Panc1 (cell line): ENCODE data around the gene HEATR5B. TPM values are rescaled to one million over a fixed set of nuclear protein-coding genes. Genes with fewer than 3 reads are reported as not detected.

Source experiments
- ATAC-seq: fragments of 200-7000 bp; cut with Tn5 transposase; 2 replicates; pipeline ENCODE4 v1.9.1; 2020; ENCODE audit warnings: mild to moderate bottlenecking, moderate library complexity
- BruUV-seq: library from RNA; stranded (reverse); fragments of 400-500 nt; replicated peaks from 2 replicates; lab custom pipeline; 2021; lab: Mats Ljungman, UMichigan
- CTCF ChIA-PET: fragments of 300-600 bp; sonication (Branson Sonifier 250); formaldehyde crosslinking; loops from one replicate; lab custom pipeline; 2022; ENCODE audit warnings: antibody characterized with exemption; lab: Charles Lee
- POLR2A ChIA-PET: fragments of 300-600 bp; sonication (Branson Sonifier 250); formaldehyde crosslinking; loops from one replicate; lab custom pipeline; 2022; ENCODE audit warnings: antibody characterized with exemption; lab: Charles Lee
- DNase-seq: peaks from one replicate; pipeline ENCODE4 v3.0.0-alpha.2; 2010; ENCODE audit warnings: low read depth, low spot score
- H3K27ac ChIP-seq: 2 replicates; pipeline ENCODE4 v1.5.1; 2011; ENCODE audit warnings: mild to moderate bottlenecking, low read length, inconsistent platforms
- H3K27me3 ChIP-seq: fragments of 200-500 bp; sonication (Bioruptor generic); 2 replicates; pipeline ENCODE4 v1.6.0; 2014; ENCODE audit warnings: low read length, inconsistent platforms; ENCODE audit not compliant: control insufficient read depth, insufficient read depth
- H3K36me3 ChIP-seq: fragments of 200-500 bp; sonication (Bioruptor generic); 2 replicates; pipeline ENCODE4 v1.5.1; 2014; ENCODE audit warnings: inconsistent platforms, mild to moderate bottlenecking, low read length, moderate library complexity; ENCODE audit not compliant: control insufficient read depth, insufficient read depth
- H3K4me1 ChIP-seq: 2 replicates; pipeline ENCODE4 v1.5.1; 2011; ENCODE audit warnings: inconsistent platforms, mild to moderate bottlenecking, low read length, moderate library complexity; ENCODE audit not compliant: control insufficient read depth, insufficient read depth
- H3K4me3 ChIP-seq, 2 experiments: 2 replicates each; pipeline ENCODE4 v1.5.1; 2011 to 2012; ENCODE audit warnings: low read depth in 2 of 2, low read length in 2 of 2, mild to moderate bottlenecking in 2 of 2, inconsistent platforms in 1 of 2, moderate library complexity in 1 of 2
- H3K9me3 ChIP-seq: fragments of 200-500 bp; sonication (Bioruptor generic); 2 replicates; pipeline ENCODE4 v1.5.1; 2014; ENCODE audit warnings: low read depth, mild to moderate bottlenecking, inconsistent platforms, low read length, moderate library complexity; ENCODE audit not compliant: control insufficient read depth, insufficient read depth
- POLR2AphosphoS5 ChIP-seq: IDR thresholded peaks from 2 replicates; pipeline ENCODE4 v1.6.1; 2012; ENCODE audit warnings: mild to moderate bottlenecking, low read depth, low read length, moderate library complexity
- SIN3A ChIP-seq: IDR thresholded peaks from 2 replicates; pipeline ENCODE4 v1.6.1; 2012; ENCODE audit warnings: low read depth, mild to moderate bottlenecking, low read length, moderate library complexity, borderline replicate concordance; ENCODE audit not compliant: insufficient read depth
- TCF7L2 ChIP-seq: IDR thresholded peaks from 2 replicates; pipeline ENCODE4 v1.6.1; 2011; ENCODE audit warnings: mild to moderate bottlenecking, low read depth, low read length, inconsistent platforms
- in situ Hi-C: cut with HindIII; loops from 2 replicates; pipeline ENCODE4 v1.10.0; 2016; ENCODE audit warnings: low sequenced_read_pairs, low pct_unique_long_range_greater_than_20kb
- intact Hi-C: fragments of 100-400 bp; cut with micrococcal nuclease; formaldehyde crosslinking; loops from one replicate; pipeline ENCODE4 v1.10.0; 2022; ENCODE audit not compliant: unreplicated experiment
- total RNA-seq: library from RNA; stranded (reverse); gene quantifications from one replicate; pipeline ENCODE4 v1.2.1, GENCODE V29; 2021; ENCODE audit not compliant: unreplicated experiment
- TF ChIP-seq, protein P1 (sequence below): fragments of 450-650 bp; IDR thresholded peaks from 2 replicates; pipeline ENCODE4 v1.5.1; 2017; ENCODE audit warnings: mild to moderate bottlenecking
- TF ChIP-seq, protein P2 (sequence below), 2 experiments: IDR thresholded peaks; 2 replicates each; pipeline ENCODE4 v1.6.1; 2011 to 2012; ENCODE audit warnings: low read depth in 2 of 2, control low read depth in 1 of 2, low read length in 1 of 2, mild to moderate bottlenecking in 1 of 2, moderate library complexity in 1 of 2; ENCODE audit not compliant: insufficient read depth in 1 of 2

HEATR5B gene
- total RNA-seq, 1 experiment from 2014 or later, result 13.6 TPM

DNA sequence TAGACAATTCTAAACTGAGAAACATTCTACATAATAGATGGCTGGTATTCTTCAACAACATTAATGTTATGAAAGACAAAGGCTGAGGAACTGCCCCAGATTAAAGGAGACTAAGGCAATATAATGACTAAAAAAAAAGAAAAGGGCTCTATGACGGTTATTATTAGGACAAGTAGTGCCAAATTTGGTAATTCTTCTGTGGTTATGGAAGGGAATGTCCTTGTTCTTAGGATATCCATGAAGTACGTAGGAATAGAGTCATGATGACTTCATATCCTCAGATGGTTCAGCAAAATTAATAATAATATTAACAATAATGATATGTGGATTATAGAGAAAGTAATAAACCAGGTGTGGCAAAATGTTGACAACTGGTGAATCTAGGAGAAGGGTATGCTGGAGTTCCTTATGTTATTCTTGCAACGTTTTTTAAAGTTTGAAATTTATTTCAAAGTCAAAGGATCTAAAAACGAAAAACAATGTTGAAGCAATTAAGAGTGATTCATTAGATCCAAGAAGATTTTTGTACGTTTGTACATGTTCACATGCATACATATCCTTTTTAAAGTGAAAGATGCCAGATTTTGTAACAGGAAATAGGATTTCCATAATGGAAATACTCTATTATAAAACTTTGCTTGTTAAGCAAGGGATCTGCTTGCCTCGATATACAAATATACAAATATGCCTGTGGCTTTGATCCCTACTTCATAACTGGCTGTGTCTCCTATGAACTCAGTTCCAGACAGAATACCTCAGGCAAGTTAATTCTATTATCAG lies 90.1 kb downstream of the HEATR5B start:
- Histone ChIP-seq H3K4me1 (no peaks in the 10 kb centered on the region), H3K4me3 (no peak overlapping the region), H3K36me3 (no peaks in the 10 kb centered on the region), H3K9me3 (no peaks in the 10 kb centered on the region), H3K27me3 (no peaks in the 10 kb centered on the region), H3K27ac (no peak overlapping the region)
- ChIA-PET CTCF (interaction anchor here (0.6 kb wide), 2 partner anchors 91 to 212 kb away, joined by 4 to 9 read pairs; no protein-coding TSS in a partner anchor), POLR2A (no interaction called here)
- no peak for ATAC-seq
- intact Hi-C loops (no loop called here), in situ Hi-C loops (no loop called here)
- no TSS peak for BruUV-seq
- TF ChIP-seq POLR2AphosphoS5 (no peak), TCF7L2 (no peak), SIN3A (no peak)
- TF ChIP-seq, protein P1, sequence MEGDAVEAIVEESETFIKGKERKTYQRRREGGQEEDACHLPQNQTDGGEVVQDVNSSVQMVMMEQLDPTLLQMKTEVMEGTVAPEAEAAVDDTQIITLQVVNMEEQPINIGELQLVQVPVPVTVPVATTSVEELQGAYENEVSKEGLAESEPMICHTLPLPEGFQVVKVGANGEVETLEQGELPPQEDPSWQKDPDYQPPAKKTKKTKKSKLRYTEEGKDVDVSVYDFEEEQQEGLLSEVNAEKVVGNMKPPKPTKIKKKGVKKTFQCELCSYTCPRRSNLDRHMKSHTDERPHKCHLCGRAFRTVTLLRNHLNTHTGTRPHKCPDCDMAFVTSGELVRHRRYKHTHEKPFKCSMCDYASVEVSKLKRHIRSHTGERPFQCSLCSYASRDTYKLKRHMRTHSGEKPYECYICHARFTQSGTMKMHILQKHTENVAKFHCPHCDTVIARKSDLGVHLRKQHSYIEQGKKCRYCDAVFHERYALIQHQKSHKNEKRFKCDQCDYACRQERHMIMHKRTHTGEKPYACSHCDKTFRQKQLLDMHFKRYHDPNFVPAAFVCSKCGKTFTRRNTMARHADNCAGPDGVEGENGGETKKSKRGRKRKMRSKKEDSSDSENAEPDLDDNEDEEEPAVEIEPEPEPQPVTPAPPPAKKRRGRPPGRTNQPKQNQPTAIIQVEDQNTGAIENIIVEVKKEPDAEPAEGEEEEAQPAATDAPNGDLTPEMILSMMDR, result no peak
- TF ChIP-seq, protein P2, sequence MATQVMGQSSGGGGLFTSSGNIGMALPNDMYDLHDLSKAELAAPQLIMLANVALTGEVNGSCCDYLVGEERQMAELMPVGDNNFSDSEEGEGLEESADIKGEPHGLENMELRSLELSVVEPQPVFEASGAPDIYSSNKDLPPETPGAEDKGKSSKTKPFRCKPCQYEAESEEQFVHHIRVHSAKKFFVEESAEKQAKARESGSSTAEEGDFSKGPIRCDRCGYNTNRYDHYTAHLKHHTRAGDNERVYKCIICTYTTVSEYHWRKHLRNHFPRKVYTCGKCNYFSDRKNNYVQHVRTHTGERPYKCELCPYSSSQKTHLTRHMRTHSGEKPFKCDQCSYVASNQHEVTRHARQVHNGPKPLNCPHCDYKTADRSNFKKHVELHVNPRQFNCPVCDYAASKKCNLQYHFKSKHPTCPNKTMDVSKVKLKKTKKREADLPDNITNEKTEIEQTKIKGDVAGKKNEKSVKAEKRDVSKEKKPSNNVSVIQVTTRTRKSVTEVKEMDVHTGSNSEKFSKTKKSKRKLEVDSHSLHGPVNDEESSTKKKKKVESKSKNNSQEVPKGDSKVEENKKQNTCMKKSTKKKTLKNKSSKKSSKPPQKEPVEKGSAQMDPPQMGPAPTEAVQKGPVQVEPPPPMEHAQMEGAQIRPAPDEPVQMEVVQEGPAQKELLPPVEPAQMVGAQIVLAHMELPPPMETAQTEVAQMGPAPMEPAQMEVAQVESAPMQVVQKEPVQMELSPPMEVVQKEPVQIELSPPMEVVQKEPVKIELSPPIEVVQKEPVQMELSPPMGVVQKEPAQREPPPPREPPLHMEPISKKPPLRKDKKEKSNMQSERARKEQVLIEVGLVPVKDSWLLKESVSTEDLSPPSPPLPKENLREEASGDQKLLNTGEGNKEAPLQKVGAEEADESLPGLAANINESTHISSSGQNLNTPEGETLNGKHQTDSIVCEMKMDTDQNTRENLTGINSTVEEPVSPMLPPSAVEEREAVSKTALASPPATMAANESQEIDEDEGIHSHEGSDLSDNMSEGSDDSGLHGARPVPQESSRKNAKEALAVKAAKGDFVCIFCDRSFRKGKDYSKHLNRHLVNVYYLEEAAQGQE (IDR thresholded peaks at IDR 0.05; ENCODE audit: insufficient read depth in 1 of 2, low read depth in 2 of 2, low read length in 1 of 2), result no peak
- DNase-seq, result no peak

DNA sequence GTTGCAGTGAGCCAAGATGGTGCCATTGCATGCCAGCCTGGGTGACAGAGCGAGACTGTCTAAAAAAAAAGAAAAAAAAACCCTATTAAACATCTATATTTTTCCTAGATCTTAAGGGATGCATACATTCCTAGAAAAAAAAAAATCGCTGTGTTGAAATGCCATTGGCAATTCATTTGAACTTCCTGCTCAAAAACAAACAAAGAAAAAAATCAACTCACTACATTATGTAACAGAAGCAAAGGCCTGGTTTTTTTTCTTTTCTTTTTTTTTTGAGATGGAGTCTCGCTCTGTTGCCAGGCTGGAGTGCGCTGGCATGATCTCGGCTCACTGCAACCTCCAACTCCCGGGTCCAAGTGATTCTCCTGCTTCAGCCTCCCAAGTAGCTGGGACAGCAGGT lies 96.2 kb downstream of the HEATR5B start:
- in situ Hi-C loops, result no loop called here

More for the DNA sequence above, 96.2 kb downstream of the HEATR5B start:
- intact Hi-C loops, result no loop called here
- H3K4me3 ChIP-seq, result no peak overlapping the region
- H3K4me1 ChIP-seq, result no peaks in the 10 kb centered on the region
- H3K27ac ChIP-seq, result no peak overlapping the region
- TF ChIP-seq POLR2AphosphoS5 (no peak), SIN3A (no peak), TCF7L2 (no peak)
- TF ChIP-seq, protein P1, result no peak
- TF ChIP-seq, protein P2 (IDR thresholded peaks at IDR 0.05; ENCODE audit: insufficient read depth in 1 of 2, low read depth in 2 of 2, low read length in 1 of 2), result no peak
- CTCF ChIA-PET, result no interaction called here
- POLR2A ChIA-PET, result no interaction called here
- H3K9me3 ChIP-seq, result no peaks in the 10 kb centered on the region
- H3K27me3 ChIP-seq, result no peaks in the 10 kb centered on the region
- ATAC-seq (no peak), DNase-seq (no peak)
- BruUV-seq, result no TSS peak
- no peaks in the 10 kb centered on the region for H3K36me3 ChIP-seq
